ENCODE measurements around the gene ZNF385A.
"Not testable (repeated sequence)": the region's sequence is repeated elsewhere in the genome, so short reads cannot be mapped to it uniquely, and the experiment has no call there.

ZNF385A gene

DNA sequence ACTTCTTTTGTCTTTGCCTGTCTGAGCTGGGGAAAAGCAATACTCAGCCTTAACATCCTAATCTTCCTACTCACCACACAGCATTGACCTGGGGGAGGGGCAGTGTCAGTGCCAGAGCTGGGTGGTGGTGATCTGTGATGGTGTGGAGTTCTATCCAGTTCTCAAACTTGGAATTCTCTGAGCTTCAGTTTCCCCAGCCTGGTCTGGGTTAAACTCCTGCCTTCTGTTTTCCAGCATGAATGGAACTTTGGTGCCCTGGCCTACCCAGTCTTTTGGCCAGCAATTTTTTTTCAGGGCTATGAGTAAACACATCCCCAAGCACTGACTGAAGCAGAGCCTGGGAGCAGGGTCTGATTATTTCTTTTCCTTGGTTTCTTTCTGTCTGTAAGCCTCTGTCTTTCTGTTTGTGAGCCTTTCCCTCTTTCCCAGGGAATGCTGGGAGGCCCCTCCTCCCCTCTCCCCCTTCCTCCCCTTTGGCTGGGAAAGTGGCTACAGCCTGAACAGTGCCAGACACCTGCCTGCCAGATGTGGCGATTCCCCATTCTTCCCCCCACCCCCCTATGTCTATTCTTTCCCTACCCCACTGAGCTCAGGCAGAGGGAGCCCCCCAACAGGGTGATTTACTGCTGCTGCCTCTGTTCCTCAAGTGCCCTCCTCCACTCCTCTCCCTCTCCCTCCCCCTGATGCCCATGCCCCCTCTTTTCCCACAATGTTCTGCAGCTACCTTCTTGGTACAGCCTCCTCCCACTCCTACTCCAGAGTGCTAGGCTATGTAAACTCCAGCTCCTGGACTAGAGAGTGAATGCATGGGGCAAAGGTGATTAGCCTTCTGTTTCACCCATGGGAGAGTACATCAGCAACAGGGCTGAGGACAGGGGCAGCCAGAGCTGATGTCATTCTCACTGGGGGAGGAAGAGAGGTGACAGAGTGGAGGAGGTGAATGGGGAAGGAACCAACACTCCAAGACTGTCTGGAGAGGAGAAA lies 31.4 kb downstream of the ZNF385A start:
- FAIRE-seq: no peak

DNA sequence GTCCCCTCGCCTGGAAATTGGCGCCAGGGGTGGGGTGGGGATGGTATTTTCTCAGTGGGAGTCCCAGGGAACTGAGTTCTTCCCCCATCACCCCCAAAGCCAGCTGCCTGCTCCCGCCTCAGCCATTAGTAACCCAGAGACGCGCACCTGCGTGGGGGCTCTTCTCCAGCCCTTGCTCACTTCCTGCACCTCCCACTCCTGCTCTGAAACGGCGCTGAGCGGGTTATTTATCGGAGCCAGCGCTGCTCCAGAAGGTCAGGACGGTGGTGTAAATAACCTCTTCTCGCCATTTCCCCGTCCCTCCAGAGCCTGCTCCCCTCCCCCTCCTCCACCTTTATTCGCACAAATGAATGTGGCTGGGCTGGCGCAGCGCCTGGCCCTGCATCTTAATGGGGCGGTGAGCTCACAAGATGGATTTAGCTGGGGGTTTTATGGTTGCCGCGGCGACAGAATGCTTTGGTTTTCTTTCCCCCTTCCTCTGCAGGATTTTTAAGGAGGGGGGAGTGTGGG lies 32.5 kb downstream of the ZNF385A start:
- FAIRE-seq: no peak

GRCh38 chr12:54351341-54351740 lies 33.2 kb downstream of the ZNF385A start:
- no peak for FAIRE-seq

- no peak for FAIRE-seq
Observed at GRCh38 chr12:54350743-54351142, 33.8 kb downstream of the ZNF385A start.

DNA sequence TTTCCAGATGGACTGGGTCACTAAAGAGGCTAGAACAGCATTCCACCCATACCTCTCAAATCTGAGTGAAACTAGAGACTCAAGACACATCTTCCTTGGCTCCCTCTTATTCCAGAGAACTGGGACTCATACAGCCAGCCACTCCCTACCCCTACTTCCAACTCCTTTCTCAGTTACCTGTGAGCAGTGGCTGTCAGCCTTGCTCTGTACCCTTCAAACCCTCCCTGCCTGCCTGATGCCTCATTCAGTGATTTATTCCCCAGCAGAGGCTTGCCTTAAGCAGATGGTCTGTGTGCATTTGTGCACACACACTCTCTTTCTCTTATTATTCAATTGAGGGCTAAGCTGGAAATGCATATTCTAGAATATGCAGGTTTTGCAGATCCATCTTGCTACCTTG lies 34.9 kb downstream of the ZNF385A start:
- no peak for FAIRE-seq

GRCh38 chr12:54349036-54349435 lies 35.5 kb downstream of the ZNF385A start:
- FAIRE-seq: no peak

GRCh38 chr12:54341378-54342300 lies 42.9 kb downstream of the ZNF385A start:
- FAIRE-seq: no peak

DNA sequence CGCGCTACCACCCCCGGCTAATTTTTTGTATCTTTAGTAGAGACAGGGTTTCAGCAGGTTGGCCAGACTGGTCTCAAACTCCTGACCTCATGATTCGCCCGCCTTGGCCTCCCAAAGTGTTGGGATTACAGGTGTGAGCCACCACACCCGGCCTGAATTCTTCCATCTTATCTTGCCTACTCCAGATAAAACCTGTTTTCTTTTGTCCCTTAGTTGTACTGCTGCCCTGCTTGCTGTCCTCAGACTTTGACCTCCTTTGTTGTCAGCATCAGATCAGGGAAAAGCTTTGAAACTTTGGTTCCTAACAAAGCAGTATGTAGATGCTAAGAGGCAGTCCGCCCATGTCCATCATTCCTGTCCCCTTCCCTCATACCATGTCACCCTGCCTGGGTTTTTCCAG lies 43.7 kb downstream of the ZNF385A start:
- no peak for FAIRE-seq

- no peak for FAIRE-seq
Observed at GRCh38 chr12:54338698-54339296, 45.7 kb downstream of the ZNF385A start.

- FAIRE-seq: no peak
Observed at GRCh38 chr12:54337854-54338650, 46.5 kb downstream of the ZNF385A start.

- no peak for FAIRE-seq
Observed at GRCh38 chr12:54337280-54337842, 47.2 kb downstream of the ZNF385A start.

DNA sequence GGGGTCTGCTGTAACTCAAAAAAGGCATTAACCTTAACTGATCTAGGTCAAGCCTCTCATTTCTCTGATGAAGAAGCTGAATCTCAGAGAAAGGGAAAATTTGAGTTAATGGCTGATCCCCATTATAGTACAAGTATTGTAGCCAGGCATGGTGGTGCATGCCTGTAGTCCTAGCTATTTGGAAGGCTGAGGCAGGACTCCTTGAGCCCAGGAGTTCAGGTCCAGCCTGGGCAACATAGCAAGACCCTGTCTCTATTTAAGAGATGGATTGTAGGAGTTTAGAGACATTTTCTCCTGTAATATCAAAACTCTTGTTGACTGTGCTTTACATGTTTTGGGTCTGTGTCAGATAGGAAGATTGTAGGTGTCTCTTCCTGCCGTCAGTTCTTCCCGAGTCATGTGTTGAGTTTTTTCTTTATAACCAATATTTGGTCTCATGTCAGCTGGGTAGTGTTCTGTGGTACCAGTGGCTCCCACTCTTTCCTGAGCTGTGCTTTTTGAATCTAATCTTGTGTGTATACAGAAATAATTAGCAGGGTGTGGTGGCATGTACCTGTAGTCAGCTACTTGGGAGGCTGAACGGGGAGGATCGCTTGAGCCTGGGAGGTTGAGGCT lies 51.0 kb downstream of the ZNF385A start:
- no peak for FAIRE-seq

- no peak for FAIRE-seq
Observed at GRCh38 chr12:54331461-54331860, 53.1 kb downstream of the ZNF385A start.

GRCh38 chr12:54330442-54330841 lies 54.1 kb downstream of the ZNF385A start:
- no peak for FAIRE-seq

- FAIRE-seq: no peak
Observed at GRCh38 chr12:54329759-54330158, 54.8 kb downstream of the ZNF385A start.

- FAIRE-seq: no peak
Observed at GRCh38 chr12:54328595-54329337, 55.8 kb downstream of the ZNF385A start.

DNA sequence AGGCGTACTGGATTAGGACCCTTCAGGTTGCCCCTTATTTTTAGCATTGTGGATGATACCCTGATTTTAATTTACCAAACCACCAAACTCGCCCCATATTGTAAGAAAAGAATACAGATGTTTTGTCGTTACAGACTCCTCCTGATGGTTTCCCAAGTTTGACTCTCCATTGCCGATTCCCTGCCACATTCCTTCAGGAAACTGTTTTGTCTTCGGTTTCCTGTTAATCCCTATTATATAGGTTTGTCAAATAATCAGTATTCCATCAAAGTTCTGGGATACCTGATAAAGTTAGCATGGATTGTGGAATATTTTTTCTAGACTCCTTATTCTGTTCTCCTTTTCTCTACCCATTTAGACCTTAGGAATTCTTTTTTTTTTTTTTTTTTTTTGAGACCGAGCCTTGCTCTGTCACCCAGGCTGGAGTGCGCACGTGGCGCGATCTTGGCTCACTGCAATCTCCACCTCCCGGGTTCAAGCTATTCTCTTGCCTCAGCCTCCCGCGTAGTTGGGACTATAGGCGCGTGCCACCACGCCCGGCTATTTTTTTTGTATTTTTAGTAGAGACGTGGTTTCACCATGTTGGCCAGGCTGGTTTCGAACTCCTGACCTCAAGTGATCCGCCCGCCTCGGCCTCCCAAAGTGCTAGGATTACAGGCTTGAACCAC lies 59.0 kb downstream of the ZNF385A start:
- FAIRE-seq: not testable (repeated sequence)

GRCh38 chr12:54324617-54325441 lies 59.7 kb downstream of the ZNF385A start, which contains the start of gene COPZ1:
COPZ1 (plus strand) TSS chr12:54325131; CDS start chr12:54325164, 33 bp downstream.
- peak; percentile 95 for FAIRE-seq

- no peak for FAIRE-seq
Observed at GRCh38 chr12:54321363-54321762, 63.2 kb downstream of the ZNF385A start.

Data from endometrium (tissue), 2 donors.